VCaP (cell line): ENCODE data around the gene IRF2.

Source experiments
- H3K27ac ChIP-seq: fragments of 450-650 bp; 2 replicates; pipeline ENCODE4 v1.5.1; 2017
- CTCF ChIP-seq: fragments of 450-650 bp; conservative IDR thresholded peaks from 2 replicates; pipeline ENCODE4 v1.5.1; 2017; ENCODE audit warnings: mild to moderate bottlenecking, moderate library complexity

The IRF2 gene

GRCh38 chr4:184437565-184438265 lies 36.6 kb downstream of the IRF2 start:
- TF ChIP-seq CTCF, result 0 out of 2 replicates have a peak, but pooled peaks have one; percentile 9
- 0 out of 2 replicates have a peak overlapping the region, but pooled peaks have one; percentile 9 for H3K27ac ChIP-seq

- no peak overlapping the region for H3K27ac ChIP-seq
- TF ChIP-seq CTCF, result no peak
These were observed 39.8 kb downstream of the IRF2 start for GRCh38 chr4:184434501-184435066.

GRCh38 chr4:184434021-184434420 lies 40.3 kb downstream of the IRF2 start:
- H3K27ac ChIP-seq, result no peak overlapping the region
- TF ChIP-seq CTCF, result no peak

- H3K27ac ChIP-seq, result no peak overlapping the region
- no peak for TF ChIP-seq CTCF
These were observed 41.0 kb downstream of the IRF2 start for GRCh38 chr4:184433258-184433892.

GRCh38 chr4:184432127-184432922 lies 42.0 kb downstream of the IRF2 start:
- no peak for TF ChIP-seq CTCF
- H3K27ac ChIP-seq, result no peak overlapping the region

GRCh38 chr4:184430163-184430562 lies 44.2 kb downstream of the IRF2 start:
- no peak for TF ChIP-seq CTCF
- no peak overlapping the region for H3K27ac ChIP-seq

GRCh38 chr4:184428787-184429186 lies 45.6 kb downstream of the IRF2 start:
- peak overlapping the region; percentile 27; the same call in 1 of the 2 replicates for H3K27ac ChIP-seq
- no peak for TF ChIP-seq CTCF
